NCI-H2196 treated with DMSO at 0.1 percent for 48 hours (cell line): ENCODE data around the gene ARPC2.
A peak's percentile ranks its signal among the peaks of the same experiment; 100 is the strongest.
"Not testable (repeated sequence)": the region's sequence is repeated elsewhere in the genome, so short reads cannot be mapped to it uniquely, and the experiment has no call there.

Experiments used
- DNase-seq: peaks from one replicate; lab custom pipeline; 2025; ENCODE audit not compliant: unreplicated experiment; lab: John Stamatoyannopoulos, UW

ARPC2 gene

GRCh38 chr2:218269900-218270720, 53.1 kb downstream of the ARPC2 start, which contains the start of the genes AAMP and PNKD:
Gene AAMP (minus strand): TSS chr2:218270137. CDS start chr2:218270086, 51 bp downstream.
Gene PNKD (plus strand): TSS chr2:218270519. CDS start chr2:218270536, 17 bp downstream.
- DNase-seq: peak; percentile 98

GRCh38 chr2:218270721-218271486, 53.9 kb downstream of the ARPC2 start:
- DNase-seq: no peak

- no peak for DNase-seq
These were observed 54.5 kb downstream of the ARPC2 start for GRCh38 chr2:218271487-218271797.

GRCh38 chr2:218271865-218272530, 55.0 kb downstream of the ARPC2 start:
- no peak for DNase-seq

GRCh38 chr2:218272531-218273212, 55.7 kb downstream of the ARPC2 start:
- peak; percentile 57 for DNase-seq

GRCh38 chr2:218273214-218273907, 56.4 kb downstream of the ARPC2 start:
- not testable (repeated sequence) for DNase-seq

GRCh38 chr2:218273908-218274249, 56.9 kb downstream of the ARPC2 start:
- no peak for DNase-seq

- no peak for DNase-seq
These were observed 57.6 kb downstream of the ARPC2 start for GRCh38 chr2:218274586-218274985.

- DNase-seq: no peak
These were observed 58.5 kb downstream of the ARPC2 start for GRCh38 chr2:218275371-218276072.

- no peak for DNase-seq
These were observed 60.2 kb downstream of the ARPC2 start for GRCh38 chr2:218276986-218277755.

- DNase-seq: no peak
These were observed 60.9 kb downstream of the ARPC2 start for GRCh38 chr2:218277921-218278320.

GRCh38 chr2:218278531-218279360, 61.8 kb downstream of the ARPC2 start:
- DNase-seq: no peak

GRCh38 chr2:218280260-218280870, 63.4 kb downstream of the ARPC2 start:
- DNase-seq: no peak

- DNase-seq: no peak
These were observed 64.5 kb downstream of the ARPC2 start for GRCh38 chr2:218281449-218281848.

- DNase-seq: no peak
These were observed 65.4 kb downstream of the ARPC2 start for GRCh38 chr2:218282173-218282991.

- no peak for DNase-seq
These were observed 67.3 kb downstream of the ARPC2 start for GRCh38 chr2:218284106-218284811.
